H1 (cell line): Measurements from ENCODE around the gene TMPRSS11F. TPM values are rescaled to one million over a fixed set of nuclear protein-coding genes. Genes with fewer than 3 reads are reported as not detected.

Source experiments
- CTCF ChIA-PET: fragments of 300-600 bp; sonication (Branson Sonifier 250); formaldehyde crosslinking; loops from one replicate; lab custom pipeline; 2021; ENCODE audit not compliant: partially characterized antibody; lab: Charles Lee
- POLR2A ChIA-PET: fragments of 300-600 bp; sonication (Branson Sonifier 250); formaldehyde crosslinking; loops from one replicate; lab custom pipeline; 2021; ENCODE audit warnings: inconsistent platforms; ENCODE audit not compliant: partially characterized antibody; lab: Charles Lee
- DNase-seq, 2 experiments: peaks; one replicate each; pipeline versions ENCODE4 v3.0.0 to v3.0.0-alpha.2; 2010 to 2022; ENCODE audit warnings: low spot score in 2 of 2, low read depth in 1 of 2, mixed read lengths in 1 of 2
- FAIRE-seq: peaks from 2 replicates; lab custom pipeline; 2011; peaks lifted over from hg19 to GRCh38; lab: Jason Lieb, UNC
- H2AFZ ChIP-seq: 2 replicates; pipeline ENCODE4 v1.8.1; 2012; ENCODE audit warnings: low read length, inconsistent platforms
- H2AK5ac ChIP-seq: 2 replicates; pipeline ENCODE4 v1.6.1; 2013; ENCODE audit warnings: low read depth, low read length
- H2BK120ac ChIP-seq: replicated peaks from 2 replicates; pipeline ENCODE3; 2013; ENCODE audit warnings: low read depth, low read length, inconsistent platforms
- H2BK12ac ChIP-seq: 2 replicates; pipeline ENCODE4 v1.6.1; 2013; ENCODE audit warnings: low read depth, low read length
- H2BK15ac ChIP-seq: 2 replicates; pipeline ENCODE4 v1.6.1; 2013; ENCODE audit warnings: low read length
- H2BK20ac ChIP-seq: 2 replicates; pipeline ENCODE4 v1.6.1; 2013; ENCODE audit warnings: low read length
- H2BK5ac ChIP-seq: 2 replicates; pipeline ENCODE4 v1.6.1; 2013; ENCODE audit warnings: low read depth, low read length
- H3K14ac ChIP-seq: 2 replicates; pipeline ENCODE4 v1.6.1; 2013; ENCODE audit warnings: inconsistent platforms; ENCODE audit not compliant: insufficient read length
- H3K18ac ChIP-seq: 2 replicates; pipeline ENCODE4 v1.6.1; 2013; ENCODE audit warnings: low read length; ENCODE audit errors: extremely low read depth
- H3K23ac ChIP-seq: 2 replicates; pipeline ENCODE4 v1.6.1; 2013; ENCODE audit warnings: inconsistent platforms; ENCODE audit not compliant: insufficient read length
- H3K23me2 ChIP-seq: 2 replicates; pipeline ENCODE4 v1.6.1; 2013; ENCODE audit warnings: low read depth, low read length
- H3K27ac ChIP-seq: 2 replicates; pipeline ENCODE4 v1.6.1; 2011; ENCODE audit warnings: low read depth, low read length, inconsistent platforms
- H3K27me3 ChIP-seq, 4 experiments: replicated peaks in 1 of 4; 1 replicate in 1 of 4; 2 replicates in 3 of 4; pipeline versions ENCODE4 v1.6.1 to v1.8.1; 2011 to 2013; ENCODE audit warnings: low read length in 3 of 4, mild to moderate bottlenecking in 3 of 4, inconsistent platforms in 2 of 4, mixed read lengths in 2 of 4, moderate library complexity in 1 of 4; ENCODE audit not compliant: control insufficient read depth in 3 of 4, insufficient read depth in 3 of 4; ENCODE audit errors: extremely low read depth in 1 of 4
- H3K36me3 ChIP-seq, 4 experiments: 2 replicates each; pipeline versions ENCODE4 v1.6.1 to v1.8.1; 2011 to 2013; ENCODE audit warnings: mild to moderate bottlenecking in 4 of 4, low read length in 3 of 4, moderate library complexity in 2 of 4, control low read depth in 1 of 4, inconsistent platforms in 1 of 4; ENCODE audit not compliant: insufficient read depth in 4 of 4, control insufficient read depth in 2 of 4
- H3K4ac ChIP-seq: replicated peaks from 2 replicates; pipeline ENCODE3; 2013; ENCODE audit warnings: low read length, low read depth, mixed read lengths, inconsistent platforms; ENCODE audit not compliant: insufficient read length
- H3K4me1 ChIP-seq, 4 experiments: replicated peaks in 1 of 4; 1 replicate in 1 of 4; 2 replicates in 3 of 4; pipeline versions ENCODE4 v1.6.1 to v1.8.1; 2011 to 2013; ENCODE audit warnings: low read length in 3 of 4, inconsistent platforms in 2 of 4, mixed read lengths in 1 of 4; ENCODE audit not compliant: insufficient read depth in 4 of 4, control insufficient read depth in 3 of 4
- H3K4me2 ChIP-seq, 2 experiments: 2 replicates each; pipeline versions ENCODE4 v1.6.1 to v1.8.1; 2011 to 2013; ENCODE audit warnings: low read depth in 2 of 2, low read length in 2 of 2, control low read depth in 1 of 2, inconsistent platforms in 1 of 2, mild to moderate bottlenecking in 1 of 2; ENCODE audit not compliant: insufficient read depth in 1 of 2
- H3K4me3 ChIP-seq, 4 experiments: fragments of 200-600, 300-600 bp in 1 of 4; sonication (generic), shearing (Covaris generic), sonication (Bioruptor Twin) in 1 of 4; 2 replicates each; pipeline versions ENCODE4 v1.5.1 to v1.8.1; 2011 to 2016; ENCODE audit warnings: low read length in 4 of 4, low read depth in 3 of 4, control low read depth in 2 of 4, inconsistent platforms in 2 of 4, mild to moderate bottlenecking in 2 of 4, mixed read lengths in 1 of 4, moderate library complexity in 1 of 4; ENCODE audit not compliant: insufficient read depth in 2 of 4; ENCODE audit errors: extremely low read depth in 1 of 4
- H3K56ac ChIP-seq: replicated peaks from 2 replicates; pipeline ENCODE3; 2013; ENCODE audit warnings: low read depth, mild to moderate bottlenecking, mixed read lengths, low read length, inconsistent platforms; ENCODE audit not compliant: insufficient read length
- H3K79me1 ChIP-seq: 2 replicates; pipeline ENCODE4 v1.6.1; 2013; ENCODE audit warnings: low read depth, low read length, control low read depth
- H3K79me2 ChIP-seq, 2 experiments: 2 replicates each; pipeline versions ENCODE4 v1.6.1 to v1.8.1; 2012 to 2013; ENCODE audit warnings: low read length in 2 of 2, mild to moderate bottlenecking in 2 of 2, inconsistent platforms in 1 of 2; ENCODE audit not compliant: insufficient read depth in 2 of 2, control insufficient read depth in 1 of 2
- H3K9ac ChIP-seq, 4 experiments: replicated peaks in 1 of 4; 1 replicate in 1 of 4; 2 replicates in 3 of 4; pipeline versions ENCODE4 v1.6.1 to v1.8.1; 2011 to 2013; ENCODE audit warnings: low read depth in 3 of 4, low read length in 3 of 4, control low read depth in 2 of 4, mild to moderate bottlenecking in 2 of 4, moderate library complexity in 2 of 4, inconsistent platforms in 1 of 4; ENCODE audit errors: extremely low read depth in 1 of 4
- H3K9me3 ChIP-seq, 2 experiments: 2 replicates each; pipeline versions ENCODE4 v1.6.1 to v1.8.1; 2012 to 2013; ENCODE audit warnings: mild to moderate bottlenecking in 2 of 2, moderate library complexity in 2 of 2, control low read depth in 1 of 2, inconsistent platforms in 1 of 2, low read depth in 1 of 2, low read length in 1 of 2, mixed read lengths in 1 of 2; ENCODE audit not compliant: insufficient read depth in 2 of 2
- H4K20me1 ChIP-seq, 2 experiments: replicated peaks in 1 of 2; 2 replicates each; pipeline versions ENCODE3 to v1.8.1; 2011 to 2013; ENCODE audit warnings: inconsistent platforms in 2 of 2, low read length in 2 of 2, mild to moderate bottlenecking in 1 of 2; ENCODE audit not compliant: insufficient read depth in 2 of 2, control insufficient read depth in 1 of 2
- H4K5ac ChIP-seq: 2 replicates; pipeline ENCODE4 v1.6.1; 2013; ENCODE audit warnings: low read length, low read depth, mixed read lengths, inconsistent platforms; ENCODE audit not compliant: insufficient read length
- H4K8ac ChIP-seq: 2 replicates; pipeline ENCODE4 v1.8.0; 2013; ENCODE audit warnings: mild to moderate bottlenecking, moderate library complexity, low read length, inconsistent platforms; ENCODE audit not compliant: insufficient read depth; ENCODE audit errors: extremely low read depth
- H4K91ac ChIP-seq: replicated peaks from 2 replicates; pipeline ENCODE3; 2013; ENCODE audit warnings: low read length, mixed read lengths, inconsistent platforms; ENCODE audit not compliant: insufficient read length
- EP300 ChIP-seq, 2 experiments: IDR thresholded peaks; 1 replicate in 1 of 2; 2 replicates in 1 of 2; pipeline ENCODE4 v1.6.1; 2011 to 2012; ENCODE audit warnings: low read depth in 2 of 2, low read length in 2 of 2, mild to moderate bottlenecking in 2 of 2, borderline replicate concordance in 1 of 2, inconsistent platforms in 1 of 2, moderate library complexity in 1 of 2
- YY1 ChIP-seq: IDR thresholded peaks from 2 replicates; pipeline ENCODE4 v1.6.1; 2011; ENCODE audit warnings: low read depth, mild to moderate bottlenecking, low read length
- WGBS, 2 experiments: shearing (Covaris generic) in 1 of 2; methylation state at CpG; one replicate each; pipeline versions ENCODE4 v1.1.6 to v1.1.7; 2013 to 2015; ENCODE audit warnings: low lambda C conversion rate in 2 of 2, mixed read lengths in 2 of 2, inconsistent platforms in 1 of 2, low coverage in 1 of 2, missing lambda C conversion rate in 1 of 2; ENCODE audit not compliant: insufficient replicate concordance in 2 of 2, insufficient coverage in 1 of 2, insufficient read length in 1 of 2; ENCODE audit errors: extremely low coverage in 1 of 2, missing lambda C conversion rate in 1 of 2; 5-methylcytosine and 5-hydroxymethylcytosine counted together
- long read RNA-seq, 2 experiments: library from RNA in 1 of 2; library from capped mRNA in 1 of 2; stranded (forward); transcript quantifications; one replicate each; pipeline ENCODE4 v2.0.0, GENCODE V29; 2021; ENCODE audit warnings: inconsistent platforms in 1 of 2
- polyA minus RNA-seq, 3 experiments: library from RNA; depleted of rRNA, polyadenylated mRNA; stranded (reverse); fragments of >200 nt; gene quantifications; 1 replicate in 2 of 3; 2 replicates in 1 of 3; pipeline ENCODE4 v1.2.3, GENCODE V29; 2011
- polyA plus RNA-seq, 7 experiments: library from polyadenylated mRNA; depleted of rRNA in 3 of 7; stranded (reverse) in 5 of 7; unstranded in 2 of 7; fragments of >200 nt in 5 of 7; fragments of 200-250 nt in 2 of 7; gene quantifications; 1 replicate in 5 of 7; 2 replicates in 1 of 7; 4 replicates in 1 of 7; pipeline versions ENCODE4 v1.2.1 to v1.2.3, GENCODE V29; 2011 to 2013; ENCODE audit warnings: missing spikeins in 2 of 7, mixed read lengths in 2 of 7
- total RNA-seq: library from RNA; stranded (reverse); fragmentation: NEBNext Ultra II Directional; extraction: Animal tissue kit (Norgen Biotek cat#: 25700); gene quantifications from 2 replicates; pipeline ENCODE4 v1.2.1, GENCODE V29; 2021

Gene TMPRSS11F
- not detected in 2 replicates for total RNA-seq
- not detected in 2 replicates for polyA plus RNA-seq (2011; rRNA removed)
- not detected for polyA plus RNA-seq (2011; cell fraction: cytosol; rRNA removed)
- not detected for polyA plus RNA-seq (2011; cell fraction: nucleus; rRNA removed)
- not detected in 4 replicates for polyA plus RNA-seq (2012, experiment 1 of 2)
- polyA plus RNA-seq (2012, experiment 2 of 2) = not detected
- 0.04 TPM for polyA plus RNA-seq (2013, experiment 1 of 2)
- polyA plus RNA-seq (2013, experiment 2 of 2) = 0.06 TPM
- polyA minus RNA-seq (2011; rRNA and poly(A)+ RNA removed) = not detected in 2 replicates
- polyA minus RNA-seq (2011; cell fraction: cytosol; rRNA and poly(A)+ RNA removed) = not detected
- polyA minus RNA-seq (2011; cell fraction: nucleus; rRNA and poly(A)+ RNA removed) = not detected
- long read RNA-seq, experiment 1 = 0 reads
- long read RNA-seq, experiment 2 = 0 reads

- Histone ChIP-seq H3K4me1 (peaks cover 0 to 6% (median 2%) of the 10 kb centered on the region in 4 experiments; a peak in 2 of 7 replicates), H3K79me2 (no peaks in the 10 kb centered on the region), H3K79me1 (no peaks in the 10 kb centered on the region), H2BK5ac (no peak within 1 kb of the TSS), H3K23ac (no peak within 1 kb of the TSS), H4K5ac (no peak within 1 kb of the TSS), H3K56ac (no peak within 1 kb of the TSS), H4K20me1 (no peaks in the 10 kb centered on the region), H2BK12ac (no peak within 1 kb of the TSS), H3K4ac (no peak within 1 kb of the TSS), H3K14ac (no peak within 1 kb of the TSS), H2AK5ac (no peak within 1 kb of the TSS), H2AFZ (0 out of 2 replicates have a peak within 1 kb of the TSS, but pooled peaks have one; percentile 2), H3K9me3 (0 out of 4 replicates have a peak, but pooled peaks cover 0 to 2% of the 10 kb centered on the region in 2 experiments), H2BK120ac (no peak within 1 kb of the TSS), H3K4me2 (no peak within 1 kb of the TSS), H3K9ac (no peak within 1 kb of the TSS), H4K8ac (no peak within 1 kb of the TSS), H2BK15ac (no peak within 1 kb of the TSS), H3K36me3 (no peaks in the 10 kb centered on the region), H3K23me2 (no peaks in the 10 kb centered on the region), H4K91ac (no peak within 1 kb of the TSS), H2BK20ac (no peak within 1 kb of the TSS), H3K4me3 (no peak within 1 kb of the TSS), H3K18ac (no peak within 1 kb of the TSS), H3K27ac (no peak within 1 kb of the TSS), H3K27me3 (no peaks in the 10 kb centered on the region)
- WGBS, 2 experiments = 89% methylated on average over 3 of the region's 3 CpGs; no CpG with 5 or more reads in 1 of the 2 experiments
- no peak for DNase-seq
- CTCF ChIA-PET = no interaction called here
- POLR2A ChIA-PET = no interaction called here
- no peak for TF ChIP-seq EP300 (IDR thresholded peaks at IDR 0.05; ENCODE audit: borderline replicate concordance in 1 of 2, low read depth in 2 of 2, low read length in 2 of 2)
- TF ChIP-seq YY1 = no peak
- FAIRE-seq = peak; percentile 73
Measured at GRCh38 chr4:68129793-68130192, at the start of gene TMPRSS11F. Gene TMPRSS11F, minus strand, starts transcription at chr4:68129869. Its CDS starts 49 bp downstream, at chr4:68129820.
